HepG2 (cell line): ENCODE measurements around the gene CLDN4. TPM values are rescaled to one million over a fixed set of nuclear protein-coding genes. Genes with fewer than 3 reads are reported as not detected.

Source experiments
- EED ChIP-seq: sonication (generic); formaldehyde crosslinking; IDR thresholded peaks from 2 replicates; pipeline ENCODE4 v1.5.0; 2020; ENCODE audit warnings: mild to moderate bottlenecking, missing genetic modification reagents
- SRSF1 ChIP-seq: fragments of 200-400 bp; formaldehyde crosslinking; optimal IDR thresholded peaks from 2 replicates; pipeline ENCODE3; 2017; ENCODE audit warnings: mild to moderate bottlenecking, low read depth, low read length, moderate library complexity
- TCF12 ChIP-seq, 2 experiments: fragments of 450-650 bp in 1 of 2; sonication (generic) in 1 of 2; formaldehyde crosslinking in 1 of 2; IDR thresholded peaks; 2 replicates each; pipeline versions ENCODE4 v1.6.1 to v1.8.0; 2017 to 2022; ENCODE audit warnings: antibody characterized with exemption in 1 of 2, mild to moderate bottlenecking in 1 of 2, missing genetic modification reagents in 1 of 2, moderate library complexity in 1 of 2
- ZMYM2 ChIP-seq: sonication (generic); formaldehyde crosslinking; IDR thresholded peaks from 2 replicates; pipeline ENCODE4 v1.8.0; 2022; ENCODE audit warnings: mild to moderate bottlenecking, missing genetic modification reagents
- ZNF180 ChIP-seq: sonication (generic); formaldehyde crosslinking; IDR thresholded peaks from 2 replicates; pipeline ENCODE4 v1.4.0; 2020; ENCODE audit warnings: low read depth, missing genetic modification reagents, borderline replicate concordance
- ZNF234 ChIP-seq: sonication (generic); formaldehyde crosslinking; conservative IDR thresholded peaks from 2 replicates; pipeline ENCODE4 v1.5.1; 2020; ENCODE audit warnings: mild to moderate bottlenecking, missing genetic modification reagents
- ZNF34 ChIP-seq: sonication (generic); formaldehyde crosslinking; IDR thresholded peaks from 2 replicates; pipeline ENCODE4 v1.4.0; 2020; ENCODE audit warnings: mild to moderate bottlenecking, missing genetic modification reagents, borderline replicate concordance
- ZNF350 ChIP-seq: sonication (generic); formaldehyde crosslinking; IDR thresholded peaks from 2 replicates; pipeline ENCODE4 v1.4.0; 2020; ENCODE audit warnings: mild to moderate bottlenecking, low read depth, missing genetic modification reagents, borderline replicate concordance
- ZNF564 ChIP-seq: sonication (generic); formaldehyde crosslinking; IDR thresholded peaks from 2 replicates; pipeline ENCODE4 v1.8.1; 2023; ENCODE audit warnings: mild to moderate bottlenecking, missing genetic modification reagents
- ZSCAN12 ChIP-seq: sonication (generic); formaldehyde crosslinking; IDR thresholded peaks from 2 replicates; pipeline ENCODE4 v1.9.0; 2021; ENCODE audit warnings: mild to moderate bottlenecking, missing genetic modification reagents
- polyA plus RNA-seq, 8 experiments: library from polyadenylated mRNA; depleted of rRNA in 3 of 8; stranded (reverse) in 7 of 8; unstranded in 1 of 8; fragments of >200 nt; fragmentation: Illumina TruSeq in 4 of 8; extraction: Trizol in 4 of 8; gene quantifications; 2 replicates each; pipeline versions ENCODE4 v1.2.1 to v1.2.3, GENCODE V29; 2011 to 2016; ENCODE audit warnings: low read depth in 4 of 8, missing spikeins in 1 of 8, mixed read lengths in 1 of 8; ENCODE audit not compliant: insufficient read depth in 1 of 8
- total RNA-seq, 5 experiments: library from RNA; depleted of rRNA; stranded (reverse); fragments of >200 nt; fragmentation: Illumina TruSeq; extraction: Trizol; gene quantifications; 2 replicates each; pipeline ENCODE4 v1.2.3, GENCODE V29; 2016; ENCODE audit warnings: low read depth in 1 of 5
- TF ChIP-seq, protein P1 (sequence below): sonication (generic); formaldehyde crosslinking; IDR thresholded peaks from 2 replicates; pipeline ENCODE4 v1.5.0; 2020; ENCODE audit warnings: mild to moderate bottlenecking, missing genetic modification reagents, borderline replicate concordance
- TF ChIP-seq, protein P2 (sequence below): sonication (generic); formaldehyde crosslinking; IDR thresholded peaks from 2 replicates; pipeline ENCODE4 v1.8.0; 2022; ENCODE audit warnings: missing genetic modification reagents, mild to moderate bottlenecking, moderate library complexity, borderline replicate concordance
- TF ChIP-seq, protein P3 (sequence below): sonication (generic); formaldehyde crosslinking; IDR thresholded peaks from 2 replicates; pipeline ENCODE4 v1.4.0; 2020; ENCODE audit warnings: missing genetic modification reagents, borderline replicate concordance
- TF ChIP-seq, protein P4 (sequence below): sonication (generic); formaldehyde crosslinking; IDR thresholded peaks from 2 replicates; pipeline ENCODE4 v1.4.0; 2020; ENCODE audit warnings: missing genetic modification reagents, low read depth, mild to moderate bottlenecking, borderline replicate concordance
- TF ChIP-seq, protein P5 (sequence below): sonication (generic); formaldehyde crosslinking; IDR thresholded peaks from 2 replicates; pipeline ENCODE4 v1.5.1; 2020; ENCODE audit warnings: missing genetic modification reagents, mild to moderate bottlenecking, borderline replicate concordance
- TF ChIP-seq, protein P6 (sequence below): sonication (generic); formaldehyde crosslinking; IDR thresholded peaks from 2 replicates; pipeline ENCODE4 v1.5.1; 2020; ENCODE audit warnings: missing genetic modification reagents, mild to moderate bottlenecking, borderline replicate concordance

The CLDN4 gene
- total and polyA plus RNA-seq, 2 of the 13 experiments (the other 11 are each of a cell fraction or from before 2014, with no cell fraction given), result 28.2 to 35.7 TPM

DNA sequence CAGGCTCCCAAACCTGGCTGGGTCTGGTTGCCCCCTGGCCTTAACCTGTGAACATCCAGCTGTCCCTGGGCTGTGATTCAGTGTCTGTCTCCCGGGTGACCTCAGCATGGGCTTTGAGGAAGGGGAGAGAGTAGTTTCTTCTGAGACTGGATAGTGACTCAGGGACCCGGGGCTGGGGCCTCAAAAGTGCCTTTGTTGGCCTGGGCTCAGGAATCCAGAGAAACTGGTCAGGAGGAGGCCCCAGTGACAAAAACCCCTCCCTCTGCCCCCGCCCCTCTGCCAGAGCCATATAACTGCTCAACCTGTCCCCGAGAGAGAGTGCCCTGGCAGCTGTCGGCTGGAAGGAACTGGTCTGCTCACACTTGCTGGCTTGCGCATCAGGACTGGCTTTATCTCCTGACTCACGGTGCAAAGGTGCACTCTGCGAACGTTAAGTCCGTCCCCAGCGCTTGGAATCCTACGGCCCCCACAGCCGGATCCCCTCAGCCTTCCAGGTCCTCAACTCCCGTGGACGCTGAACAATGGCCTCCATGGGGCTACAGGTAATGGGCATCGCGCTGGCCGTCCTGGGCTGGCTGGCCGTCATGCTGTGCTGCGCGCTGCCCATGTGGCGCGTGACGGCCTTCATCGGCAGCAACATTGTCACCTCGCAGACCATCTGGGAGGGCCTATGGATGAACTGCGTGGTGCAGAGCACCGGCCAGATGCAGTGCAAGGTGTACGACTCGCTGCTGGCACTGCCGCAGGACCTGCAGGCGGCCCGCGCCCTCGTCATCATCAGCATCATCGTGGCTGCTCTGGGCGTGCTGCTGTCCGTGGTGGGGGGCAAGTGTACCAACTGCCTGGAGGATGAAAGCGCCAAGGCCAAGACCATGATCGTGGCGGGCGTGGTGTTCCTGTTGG, at the start of gene CLDN4 (continued):
- TF ChIP-seq TCF12 (IDR thresholded peaks at IDR 0.05) (no peak), TCF12 (CRISPR knock-in tag; IDR thresholded peaks at IDR 0.05) (0 out of 2 replicates have a peak, but pooled peaks have one; percentile 10), EED (CRISPR knock-in tag) (no peak; the same call in 1 of the 2 replicates), ZNF564 (peak; percentile 56), ZNF350 (CRISPR knock-in tag) (no peak; the same call in 1 of the 2 replicates), ZMYM2 (no peak), ZNF34 (no peak), ZNF180 (no peak), ZNF234 (no peak), SRSF1 (no peak), ZSCAN12 (CRISPR knock-in tag) (no peak)
- TF ChIP-seq, protein P1, sequence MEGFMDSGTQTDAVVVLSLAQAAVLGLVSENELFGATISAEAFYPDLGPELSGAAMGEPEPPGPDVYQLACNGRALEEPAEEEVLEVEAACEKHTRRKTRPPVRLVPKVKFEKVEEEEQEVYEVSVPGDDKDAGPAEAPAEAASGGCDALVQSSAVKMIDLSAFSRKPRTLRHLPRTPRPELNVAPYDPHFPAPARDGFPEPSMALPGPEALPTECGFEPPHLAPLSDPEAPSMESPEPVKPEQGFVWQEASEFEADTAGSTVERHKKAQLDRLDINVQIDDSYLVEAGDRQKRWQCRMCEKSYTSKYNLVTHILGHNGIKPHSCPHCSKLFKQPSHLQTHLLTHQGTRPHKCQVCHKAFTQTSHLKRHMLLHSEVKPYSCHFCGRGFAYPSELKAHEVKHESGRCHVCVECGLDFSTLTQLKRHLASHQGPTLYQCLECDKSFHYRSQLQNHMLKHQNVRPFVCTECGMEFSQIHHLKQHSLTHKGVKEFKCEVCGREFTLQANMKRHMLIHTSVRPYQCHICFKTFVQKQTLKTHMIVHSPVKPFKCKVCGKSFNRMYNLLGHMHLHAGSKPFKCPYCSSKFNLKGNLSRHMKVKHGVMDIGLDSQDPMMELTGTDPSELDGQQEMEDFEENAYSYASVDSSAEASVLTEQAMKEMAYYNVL (CRISPR knock-in tag), result 0 out of 2 replicates have a peak, but pooled peaks have one; percentile 25
- TF ChIP-seq, protein P2, sequence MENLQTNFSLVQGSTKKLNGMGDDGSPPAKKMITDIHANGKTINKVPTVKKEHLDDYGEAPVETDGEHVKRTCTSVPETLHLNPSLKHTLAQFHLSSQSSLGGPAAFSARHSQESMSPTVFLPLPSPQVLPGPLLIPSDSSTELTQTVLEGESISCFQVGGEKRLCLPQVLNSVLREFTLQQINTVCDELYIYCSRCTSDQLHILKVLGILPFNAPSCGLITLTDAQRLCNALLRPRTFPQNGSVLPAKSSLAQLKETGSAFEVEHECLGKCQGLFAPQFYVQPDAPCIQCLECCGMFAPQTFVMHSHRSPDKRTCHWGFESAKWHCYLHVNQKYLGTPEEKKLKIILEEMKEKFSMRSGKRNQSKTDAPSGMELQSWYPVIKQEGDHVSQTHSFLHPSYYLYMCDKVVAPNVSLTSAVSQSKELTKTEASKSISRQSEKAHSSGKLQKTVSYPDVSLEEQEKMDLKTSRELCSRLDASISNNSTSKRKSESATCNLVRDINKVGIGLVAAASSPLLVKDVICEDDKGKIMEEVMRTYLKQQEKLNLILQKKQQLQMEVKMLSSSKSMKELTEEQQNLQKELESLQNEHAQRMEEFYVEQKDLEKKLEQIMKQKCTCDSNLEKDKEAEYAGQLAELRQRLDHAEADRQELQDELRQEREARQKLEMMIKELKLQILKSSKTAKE (CRISPR knock-in tag), result no peak
- TF ChIP-seq, protein P3, sequence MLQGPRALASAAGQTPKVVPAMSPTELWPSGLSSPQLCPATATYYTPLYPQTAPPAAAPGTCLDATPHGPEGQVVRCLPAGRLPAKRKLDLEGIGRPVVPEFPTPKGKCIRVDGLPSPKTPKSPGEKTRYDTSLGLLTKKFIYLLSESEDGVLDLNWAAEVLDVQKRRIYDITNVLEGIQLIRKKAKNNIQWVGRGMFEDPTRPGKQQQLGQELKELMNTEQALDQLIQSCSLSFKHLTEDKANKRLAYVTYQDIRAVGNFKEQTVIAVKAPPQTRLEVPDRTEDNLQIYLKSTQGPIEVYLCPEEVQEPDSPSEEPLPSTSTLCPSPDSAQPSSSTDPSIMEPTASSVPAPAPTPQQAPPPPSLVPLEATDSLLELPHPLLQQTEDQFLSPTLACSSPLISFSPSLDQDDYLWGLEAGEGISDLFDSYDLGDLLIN, result no peak
- TF ChIP-seq, protein P4, sequence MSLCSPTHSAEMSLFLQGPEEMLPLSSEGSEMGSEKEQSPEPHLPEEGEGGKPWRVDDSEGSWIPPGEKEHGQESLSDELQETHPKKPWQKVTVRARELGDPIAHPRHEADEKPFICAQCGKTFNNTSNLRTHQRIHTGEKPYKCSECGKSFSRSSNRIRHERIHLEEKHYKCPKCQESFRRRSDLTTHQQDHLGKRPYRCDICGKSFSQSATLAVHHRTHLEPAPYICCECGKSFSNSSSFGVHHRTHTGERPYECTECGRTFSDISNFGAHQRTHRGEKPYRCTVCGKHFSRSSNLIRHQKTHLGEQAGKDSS (CRISPR knock-in tag), result no peak
- TF ChIP-seq, protein P5, sequence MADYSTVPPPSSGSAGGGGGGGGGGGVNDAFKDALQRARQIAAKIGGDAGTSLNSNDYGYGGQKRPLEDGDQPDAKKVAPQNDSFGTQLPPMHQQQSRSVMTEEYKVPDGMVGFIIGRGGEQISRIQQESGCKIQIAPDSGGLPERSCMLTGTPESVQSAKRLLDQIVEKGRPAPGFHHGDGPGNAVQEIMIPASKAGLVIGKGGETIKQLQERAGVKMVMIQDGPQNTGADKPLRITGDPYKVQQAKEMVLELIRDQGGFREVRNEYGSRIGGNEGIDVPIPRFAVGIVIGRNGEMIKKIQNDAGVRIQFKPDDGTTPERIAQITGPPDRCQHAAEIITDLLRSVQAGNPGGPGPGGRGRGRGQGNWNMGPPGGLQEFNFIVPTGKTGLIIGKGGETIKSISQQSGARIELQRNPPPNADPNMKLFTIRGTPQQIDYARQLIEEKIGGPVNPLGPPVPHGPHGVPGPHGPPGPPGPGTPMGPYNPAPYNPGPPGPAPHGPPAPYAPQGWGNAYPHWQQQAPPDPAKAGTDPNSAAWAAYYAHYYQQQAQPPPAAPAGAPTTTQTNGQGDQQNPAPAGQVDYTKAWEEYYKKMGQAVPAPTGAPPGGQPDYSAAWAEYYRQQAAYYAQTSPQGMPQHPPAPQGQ (CRISPR knock-in tag), result no peak
- TF ChIP-seq, protein P6, sequence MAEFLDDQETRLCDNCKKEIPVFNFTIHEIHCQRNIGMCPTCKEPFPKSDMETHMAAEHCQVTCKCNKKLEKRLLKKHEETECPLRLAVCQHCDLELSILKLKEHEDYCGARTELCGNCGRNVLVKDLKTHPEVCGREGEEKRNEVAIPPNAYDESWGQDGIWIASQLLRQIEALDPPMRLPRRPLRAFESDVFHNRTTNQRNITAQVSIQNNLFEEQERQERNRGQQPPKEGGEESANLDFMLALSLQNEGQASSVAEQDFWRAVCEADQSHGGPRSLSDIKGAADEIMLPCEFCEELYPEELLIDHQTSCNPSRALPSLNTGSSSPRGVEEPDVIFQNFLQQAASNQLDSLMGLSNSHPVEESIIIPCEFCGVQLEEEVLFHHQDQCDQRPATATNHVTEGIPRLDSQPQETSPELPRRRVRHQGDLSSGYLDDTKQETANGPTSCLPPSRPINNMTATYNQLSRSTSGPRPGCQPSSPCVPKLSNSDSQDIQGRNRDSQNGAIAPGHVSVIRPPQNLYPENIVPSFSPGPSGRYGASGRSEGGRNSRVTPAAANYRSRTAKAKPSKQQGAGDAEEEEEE, result no peak; the same call in 1 of the 2 replicates
